Measurements from ENCODE around the gene TTC34. TPM values are rescaled to one million over a fixed set of nuclear protein-coding genes. Genes with fewer than 3 reads are reported as not detected.

Gene TTC34
- total RNA-seq, 2 experiments from 2014 or later: 1.5 to 1.6 TPM

DNA sequence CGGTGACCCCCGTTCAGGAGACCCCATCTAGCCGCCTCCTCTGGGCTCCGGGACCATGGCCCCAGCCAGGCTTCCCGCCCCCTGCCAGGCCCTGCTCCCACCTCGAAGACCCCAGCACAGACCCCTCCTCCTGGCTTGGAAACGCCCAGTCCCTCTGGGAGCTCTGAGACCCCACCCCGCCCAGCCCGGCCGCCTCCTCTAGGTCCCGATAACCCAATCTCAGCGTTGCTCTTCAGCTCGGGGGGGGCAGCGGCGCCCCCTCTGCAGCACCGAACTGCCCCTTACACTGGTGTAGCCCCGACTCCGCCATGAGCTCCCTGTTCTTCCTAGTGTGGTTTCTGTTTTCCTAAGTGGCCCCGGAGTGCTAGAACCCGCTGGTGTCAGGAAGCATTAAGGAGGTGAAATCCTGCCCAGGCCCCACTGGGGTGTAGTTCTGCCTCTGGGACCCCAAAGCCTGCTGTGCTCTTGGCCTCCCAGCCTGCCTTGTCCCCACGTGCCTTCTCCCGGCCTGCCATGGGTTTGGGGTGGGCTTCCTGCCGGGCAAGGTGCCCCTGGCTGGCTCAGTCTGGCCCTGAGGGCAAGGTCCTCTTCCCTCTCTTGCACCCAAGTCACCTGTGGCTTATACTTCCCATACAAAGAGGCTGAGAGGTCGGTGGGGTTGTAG lies 157.9 kb downstream of the TTC34 start:
- Mint-ChIP-seq H3K27ac (no peak overlapping the region), H3K9me3 (peaks cover 18% of the 10 kb centered on the region), H3K4me3 (peak overlapping the region; percentile 37), H3K27me3 (no peaks in the 10 kb centered on the region), H3K36me3 (ENCODE audit: low read depth) (peaks cover 7% of the 10 kb centered on the region), H3K4me1 (peaks cover 14% of the 10 kb centered on the region)
- ChIA-PET POLR2A (interaction anchor here (0.7 to 1.9 kb wide), 3 partner anchors 57 to 96 kb away, joined by 4 to 8 read pairs (median 6); partner anchors contain the start of genes PRXL2B and TNFRSF14), CTCF (no interaction called here)
- no peak for DNase-seq

DNA sequence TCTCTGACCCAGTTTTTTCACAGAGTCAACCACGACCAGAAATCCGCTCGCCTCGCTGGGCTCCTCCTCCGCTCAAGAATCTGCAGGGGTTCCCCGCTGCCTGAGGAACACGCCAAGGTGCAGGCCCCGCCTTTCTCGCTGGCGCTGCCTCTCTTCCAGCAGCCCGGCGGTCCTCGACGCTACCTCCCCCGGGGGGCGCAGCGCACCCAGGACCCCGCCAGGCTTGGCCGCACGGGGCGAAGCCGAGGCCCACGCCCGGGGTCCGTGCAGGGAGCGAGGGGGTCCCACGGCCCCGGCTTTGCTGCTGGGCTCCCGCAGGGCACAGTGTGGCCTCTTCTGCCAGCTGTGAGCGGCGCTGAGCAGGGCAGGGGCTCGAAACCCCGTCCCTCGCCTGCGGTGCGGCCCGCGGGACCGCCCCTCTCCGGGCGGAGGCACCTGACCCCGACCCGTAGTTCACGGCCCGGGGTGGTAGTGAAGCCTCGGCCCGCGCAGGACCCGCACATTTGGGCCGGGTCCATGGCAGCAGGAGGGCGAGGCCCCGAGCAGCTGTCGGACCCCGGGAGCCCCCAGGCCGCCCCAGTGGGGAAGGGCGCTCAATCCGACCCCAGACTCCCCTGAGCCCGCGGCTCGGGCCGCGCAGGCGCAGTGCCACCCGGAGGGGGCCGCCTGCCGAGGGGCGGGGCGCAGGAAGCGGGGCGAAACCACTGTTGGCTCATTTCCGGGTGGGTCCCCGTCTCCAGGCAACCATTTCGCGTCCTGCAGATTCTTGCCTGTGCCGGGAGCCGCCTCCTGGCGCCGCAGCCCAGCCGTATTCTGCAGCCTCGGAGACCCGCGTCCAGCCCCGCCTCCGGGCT lies 158.7 kb downstream of the TTC34 start:
- ChIA-PET CTCF (no interaction called here), POLR2A (interaction anchor here (0.7 to 1.9 kb wide), 4 partner anchors 56 to 95 kb away, joined by 4 to 8 read pairs (median 5); partner anchors contain the start of genes PRXL2B and TNFRSF14)
- Mint-ChIP-seq H3K4me3 (peak overlapping the region; percentile 75), H3K36me3 (ENCODE audit: low read depth) (peaks cover 7% of the 10 kb centered on the region), H3K9me3 (peaks cover 14% of the 10 kb centered on the region), H3K27me3 (no peaks in the 10 kb centered on the region), H3K27ac (peak overlapping the region; percentile 78), H3K4me1 (peaks cover 14% of the 10 kb centered on the region)
- peak; percentile 95 for DNase-seq

DNA sequence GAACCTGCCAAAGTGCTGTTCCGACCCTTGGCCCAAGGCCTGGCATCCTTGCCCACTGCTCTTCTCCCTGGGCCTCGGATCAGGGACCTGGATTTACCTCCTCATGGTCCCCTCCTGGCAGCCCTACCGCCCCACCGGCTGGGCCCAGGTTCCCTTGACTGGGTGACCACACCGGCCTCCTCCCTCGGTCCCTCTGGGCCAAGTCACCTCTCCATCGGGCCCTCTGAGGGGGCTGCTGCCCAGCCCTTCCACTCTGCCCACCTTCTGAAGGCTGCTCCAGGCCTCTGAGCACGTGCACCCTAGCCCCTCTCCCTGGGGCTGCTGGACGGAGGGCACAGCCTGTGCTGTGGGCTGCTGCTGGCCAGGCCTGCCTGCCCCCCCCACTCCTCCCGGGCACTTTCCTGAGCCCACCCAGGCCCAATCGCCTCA lies 159.3 kb downstream of the TTC34 start:
- ChIA-PET POLR2A (interaction anchor here (1.4 to 1.8 kb wide), 2 partner anchors 55 to 57 kb away, joined by 4 to 8 read pairs; partner anchors contain the start of gene PRXL2B), CTCF (no interaction called here)
- Mint-ChIP-seq H3K9me3 (peaks cover 15% of the 10 kb centered on the region), H3K4me3 (peak overlapping the region; percentile 75), H3K36me3 (ENCODE audit: low read depth) (peaks cover 7% of the 10 kb centered on the region), H3K27ac (peak overlapping the region; percentile 78), H3K4me1 (peaks cover 14% of the 10 kb centered on the region), H3K27me3 (no peaks in the 10 kb centered on the region)
- DNase-seq: no peak

GRCh38 chr1:2641381-2642130 lies 159.9 kb downstream of the TTC34 start:
- Mint-ChIP-seq H3K36me3 (ENCODE audit: low read depth) (peaks cover 4% of the 10 kb centered on the region), H3K4me3 (no peak overlapping the region), H3K9me3 (peaks cover 16% of the 10 kb centered on the region), H3K27me3 (peaks cover 4% of the 10 kb centered on the region), H3K27ac (no peak overlapping the region), H3K4me1 (peaks cover 14% of the 10 kb centered on the region)
- no peak for DNase-seq
- ChIA-PET POLR2A (interaction anchor here (0.9 to 1.4 kb wide), 2 partner anchors 56 kb away, joined by 3 to 4 read pairs; no protein-coding TSS in a partner anchor), CTCF (no interaction called here)

GRCh38 chr1:2640626-2641025 lies 160.9 kb downstream of the TTC34 start:
- CTCF ChIA-PET: interaction anchor here (1.2 kb wide), 1 partner anchor 117 kb away, joined by 3 read pairs; no protein-coding TSS in a partner anchor
- H3K27me3 Mint-ChIP-seq: peaks cover 6% of the 10 kb centered on the region
- no peak for DNase-seq
- POLR2A ChIA-PET: interaction anchor here (0.9 kb wide), 1 partner anchor 55 kb away, joined by 3 read pairs; no protein-coding TSS in a partner anchor
- no peak overlapping the region for H3K27ac Mint-ChIP-seq
- H3K36me3 Mint-ChIP-seq (ENCODE audit: low read depth): peaks cover 2% of the 10 kb centered on the region
- H3K4me3 Mint-ChIP-seq: no peak overlapping the region
- peaks cover 17% of the 10 kb centered on the region for H3K9me3 Mint-ChIP-seq
- peaks cover 14% of the 10 kb centered on the region for H3K4me1 Mint-ChIP-seq

DNA sequence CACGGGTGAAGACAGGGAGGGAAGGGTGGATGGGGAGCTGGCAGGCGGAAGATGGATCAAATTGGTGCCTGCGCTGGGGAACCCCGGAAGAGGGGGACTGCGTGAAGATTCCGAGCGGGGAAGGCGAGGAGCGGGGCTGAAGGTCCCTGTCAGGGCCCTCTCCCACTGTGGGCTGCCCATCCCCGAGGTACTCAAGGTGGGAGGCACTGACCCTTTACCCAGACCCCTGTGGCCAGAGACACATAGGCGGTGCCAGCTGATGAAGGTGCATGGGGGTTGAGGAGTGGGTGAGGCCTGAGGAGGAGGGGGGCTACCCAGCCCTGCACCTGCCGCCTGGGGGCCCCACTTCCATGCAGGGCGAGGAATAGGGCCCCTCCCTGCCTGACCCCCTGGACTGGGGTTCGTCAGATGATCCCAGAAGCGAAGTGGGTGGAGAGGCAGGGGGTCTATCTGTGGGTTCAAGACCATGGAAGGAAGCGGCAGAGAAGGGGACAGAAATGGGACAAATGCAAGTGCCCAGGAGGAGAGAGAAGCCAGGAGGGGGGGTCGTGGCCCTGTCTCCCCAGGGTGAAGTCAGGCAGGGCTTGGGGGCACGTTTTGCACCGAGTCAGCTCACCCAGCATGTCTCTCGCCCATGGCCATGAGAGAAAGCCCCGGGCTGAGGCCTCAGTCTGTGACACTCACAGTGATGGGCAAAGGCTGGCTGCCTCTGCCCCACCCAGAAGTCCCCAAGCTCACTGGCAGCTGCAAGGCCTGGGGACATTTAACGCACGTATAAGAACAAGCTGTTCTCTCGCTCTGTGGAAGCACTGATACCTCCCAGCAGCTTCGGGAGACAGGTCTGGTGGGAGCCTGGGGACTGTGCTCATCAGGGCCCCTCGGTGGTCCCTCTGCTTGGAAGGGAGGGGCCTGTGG lies 161.6 kb downstream of the TTC34 start:
- Mint-ChIP-seq H3K36me3 (ENCODE audit: low read depth) (peaks cover 2% of the 10 kb centered on the region), H3K4me3 (no peak overlapping the region), H3K9me3 (peaks cover 15% of the 10 kb centered on the region), H3K27ac (no peak overlapping the region), H3K4me1 (peaks cover 14% of the 10 kb centered on the region), H3K27me3 (peaks cover 6% of the 10 kb centered on the region)
- DNase-seq: no peak
- CTCF ChIA-PET: interaction anchor here (1.2 kb wide), 1 partner anchor 116 kb away, joined by 3 read pairs; no protein-coding TSS in a partner anchor
- POLR2A ChIA-PET: no interaction called here

GRCh38 chr1:2639203-2639602 lies 162.3 kb downstream of the TTC34 start:
- ChIA-PET POLR2A (no interaction called here), CTCF (no interaction called here)
- Mint-ChIP-seq H3K27ac (no peak overlapping the region), H3K9me3 (peaks cover 15% of the 10 kb centered on the region), H3K4me1 (peaks cover 14% of the 10 kb centered on the region), H3K4me3 (no peak overlapping the region), H3K27me3 (peaks cover 6% of the 10 kb centered on the region), H3K36me3 (ENCODE audit: low read depth) (peaks cover 2% of the 10 kb centered on the region)
- no peak for DNase-seq

- H3K4me1 Mint-ChIP-seq: peaks cover 11% of the 10 kb centered on the region
- no peak for DNase-seq
- H3K9me3 Mint-ChIP-seq: peaks cover 15% of the 10 kb centered on the region
- no peak overlapping the region for H3K27ac Mint-ChIP-seq
- CTCF ChIA-PET: interaction anchor here (0.6 kb wide), 1 partner anchor 1669 kb away, joined by 3 read pairs; no protein-coding TSS in a partner anchor
- H3K4me3 Mint-ChIP-seq: no peak overlapping the region
- peaks cover 2% of the 10 kb centered on the region for H3K36me3 Mint-ChIP-seq (ENCODE audit: low read depth)
- POLR2A ChIA-PET: interaction anchor here (1.5 kb wide), 1 partner anchor 53 kb away, joined by 3 read pairs; no protein-coding TSS in a partner anchor
- peaks cover 6% of the 10 kb centered on the region for H3K27me3 Mint-ChIP-seq
These were observed 162.9 kb downstream of the TTC34 start for GRCh38 chr1:2638466-2639115.

- H3K4me1 Mint-ChIP-seq: peaks cover 6% of the 10 kb centered on the region
- H3K9me3 Mint-ChIP-seq: peaks cover 15% of the 10 kb centered on the region
- ChIA-PET POLR2A (interaction anchor here (1.5 kb wide), 1 partner anchor 52 kb away, joined by 3 read pairs; no protein-coding TSS in a partner anchor), CTCF (no interaction called here)
- H3K36me3 Mint-ChIP-seq (ENCODE audit: low read depth): peaks cover 2% of the 10 kb centered on the region
- no peak overlapping the region for H3K4me3 Mint-ChIP-seq
- DNase-seq: no peak
- peaks cover 6% of the 10 kb centered on the region for H3K27me3 Mint-ChIP-seq
- no peak overlapping the region for H3K27ac Mint-ChIP-seq
These were observed 163.9 kb downstream of the TTC34 start for GRCh38 chr1:2637442-2638145.

DNA sequence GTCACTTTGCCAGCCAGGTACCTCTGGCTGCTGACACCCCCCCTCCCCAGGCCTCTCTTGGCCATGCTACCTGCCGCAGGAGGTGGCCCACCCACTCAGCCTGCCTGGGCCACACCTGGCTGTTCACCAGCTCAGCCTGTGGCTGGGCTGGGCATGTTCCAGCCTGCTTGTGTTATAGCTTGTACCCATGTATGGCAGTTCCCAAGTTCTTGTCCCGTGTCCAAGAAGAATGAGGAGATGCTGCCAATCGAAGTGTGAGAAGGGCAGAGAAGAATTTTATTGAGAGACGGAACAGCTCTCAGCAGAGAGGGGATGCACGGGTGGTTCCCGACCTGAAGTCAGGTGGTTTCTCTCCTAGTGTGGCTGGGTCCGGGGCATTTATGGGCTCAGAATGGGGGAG lies 164.8 kb downstream of the TTC34 start:
- ChIA-PET CTCF (no interaction called here), POLR2A (no interaction called here)
- peaks cover 15% of the 10 kb centered on the region for H3K9me3 Mint-ChIP-seq
- H3K27ac Mint-ChIP-seq: no peak overlapping the region
- peaks cover 6% of the 10 kb centered on the region for H3K27me3 Mint-ChIP-seq
- H3K4me1 Mint-ChIP-seq: no peaks in the 10 kb centered on the region
- H3K4me3 Mint-ChIP-seq: no peak overlapping the region
- peaks cover 2% of the 10 kb centered on the region for H3K36me3 Mint-ChIP-seq (ENCODE audit: low read depth)
- DNase-seq: no peak

DNA sequence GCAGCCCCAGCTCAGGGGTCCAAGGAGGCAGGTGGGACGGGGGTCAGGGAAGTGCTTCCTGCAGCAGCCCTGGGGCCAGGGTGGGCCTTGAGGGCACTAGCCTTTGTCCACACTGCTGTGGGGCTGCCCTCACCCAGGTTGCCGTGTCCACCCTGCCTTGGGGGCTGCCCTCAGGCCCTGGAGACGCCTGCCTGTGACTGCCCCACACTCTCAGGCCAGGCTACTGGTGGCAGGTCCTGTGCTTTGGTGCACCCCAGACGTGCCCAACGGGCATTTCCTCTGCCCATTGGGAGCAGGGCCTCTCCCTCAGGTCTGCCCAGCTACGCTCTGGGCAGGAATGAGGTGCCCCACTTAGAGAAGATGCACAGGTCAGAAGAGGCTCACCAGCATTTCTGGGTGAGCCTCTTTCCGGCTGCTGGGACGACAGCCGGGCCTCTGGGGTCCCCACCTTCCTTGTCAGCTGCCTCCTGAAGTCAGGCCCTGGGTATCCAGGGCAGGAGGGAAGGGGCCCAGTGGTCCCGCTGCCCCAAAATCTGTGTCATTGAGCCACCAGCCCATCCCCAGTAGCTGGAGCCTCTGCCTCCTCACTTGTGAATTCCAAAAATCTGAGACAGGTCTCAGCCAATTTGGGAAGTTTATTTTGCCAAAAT lies 166.0 kb downstream of the TTC34 start:
- Mint-ChIP-seq H3K36me3 (ENCODE audit: low read depth) (peaks cover 6% of the 10 kb centered on the region), H3K27ac (no peak overlapping the region), H3K4me3 (no peak overlapping the region), H3K27me3 (peaks cover 12% of the 10 kb centered on the region), H3K4me1 (no peaks in the 10 kb centered on the region), H3K9me3 (peaks cover 19% of the 10 kb centered on the region)
- no peak for DNase-seq
- POLR2A ChIA-PET: no interaction called here
- CTCF ChIA-PET: no interaction called here

Data from activated CD4-positive, alpha-beta memory T cell treated with anti-CD3 and anti-CD28 coated beads, Interleukin-2, amount 10 ng/mL, durations not matched to agents 7 days and 5 days (primary cell).